ENCODE data around the gene MAP1LC3A. TPM values are rescaled to one million over a fixed set of nuclear protein-coding genes. Genes with fewer than 3 reads are reported as not detected.

MAP1LC3A gene
- total RNA-seq (2022; extraction: Qiagen RNA extraction; ENCODE audit: low read depth) = 21.1 to 28.2 TPM (median 26.4 TPM) in 5 replicates

GRCh38 chr20:34558320-34559218 lies at the start of gene MAP1LC3A:
TSS of gene MAP1LC3A (plus strand) at chr20:34558718. CDS start at chr20:34558869, 151 bp downstream.

GRCh38 chr20:34516247-34517113 lies 42.0 kb upstream of the MAP1LC3A start, which contains the start of gene DYNLRB1:
TSS of gene DYNLRB1 (plus strand) at chr20:34516422. CDS start at chr20:34516459, 37 bp downstream.

Other genes starting within 250 kb of the MAP1LC3A start
- 22.5 to 36.8 TPM (median 32.7 TPM) in 5 replicates for gene ITCH, start 195.4 kb upstream of the MAP1LC3A start, total RNA-seq (2022; extraction: Qiagen RNA extraction; ENCODE audit: low read depth)
- 230 to 251 TPM (median 240 TPM) in 5 replicates for gene DYNLRB1, start 42.3 kb upstream of the MAP1LC3A start, total RNA-seq (2022; extraction: Qiagen RNA extraction; ENCODE audit: low read depth)
- gene PIGU, start 118.4 kb downstream of the MAP1LC3A start, total RNA-seq (2022; extraction: Qiagen RNA extraction; ENCODE audit: low read depth) = 22.6 to 30.4 TPM (median 28.3 TPM) in 5 replicates
- 6.8 to 8.8 TPM (median 7.3 TPM) in 5 replicates for gene TP53INP2, start 145.6 kb downstream of the MAP1LC3A start, total RNA-seq (2022; extraction: Qiagen RNA extraction; ENCODE audit: low read depth)

Data from A549 treated with GW870086 at 1 μM for 4 hours (cell line).